Adrenal gland (tissue), 5 donors: ENCODE measurements around the gene LIMK2.

ENCODE experiments used
- POLR2A ChIP-seq, 2 donors: fragments of 450-650 bp; IDR thresholded peaks; one replicate each; pipeline ENCODE4 v1.6.1; 2017; ENCODE audit warnings: antibody characterized with exemption in 2 of 2, mild to moderate bottlenecking in 2 of 2, moderate library complexity in 1 of 2
- TF ChIP-seq, protein P1 (sequence below), 6 experiments: fragments of 450-650 bp in 4 of 6; fragments of 200-600 bp in 2 of 6; sonication (generic) in 1 of 6; IDR thresholded peaks; 1 replicate in 5 of 6; 2 replicates in 1 of 6; pipeline versions ENCODE4 v1.5.1 to v1.8.0; 2016 to 2021; ENCODE audit warnings: antibody characterized with exemption in 6 of 6, mild to moderate bottlenecking in 2 of 6, moderate library complexity in 1 of 6
- donor health status: DM: no; HTN: no; CAD: no.

- TF ChIP-seq, protein P1, sequence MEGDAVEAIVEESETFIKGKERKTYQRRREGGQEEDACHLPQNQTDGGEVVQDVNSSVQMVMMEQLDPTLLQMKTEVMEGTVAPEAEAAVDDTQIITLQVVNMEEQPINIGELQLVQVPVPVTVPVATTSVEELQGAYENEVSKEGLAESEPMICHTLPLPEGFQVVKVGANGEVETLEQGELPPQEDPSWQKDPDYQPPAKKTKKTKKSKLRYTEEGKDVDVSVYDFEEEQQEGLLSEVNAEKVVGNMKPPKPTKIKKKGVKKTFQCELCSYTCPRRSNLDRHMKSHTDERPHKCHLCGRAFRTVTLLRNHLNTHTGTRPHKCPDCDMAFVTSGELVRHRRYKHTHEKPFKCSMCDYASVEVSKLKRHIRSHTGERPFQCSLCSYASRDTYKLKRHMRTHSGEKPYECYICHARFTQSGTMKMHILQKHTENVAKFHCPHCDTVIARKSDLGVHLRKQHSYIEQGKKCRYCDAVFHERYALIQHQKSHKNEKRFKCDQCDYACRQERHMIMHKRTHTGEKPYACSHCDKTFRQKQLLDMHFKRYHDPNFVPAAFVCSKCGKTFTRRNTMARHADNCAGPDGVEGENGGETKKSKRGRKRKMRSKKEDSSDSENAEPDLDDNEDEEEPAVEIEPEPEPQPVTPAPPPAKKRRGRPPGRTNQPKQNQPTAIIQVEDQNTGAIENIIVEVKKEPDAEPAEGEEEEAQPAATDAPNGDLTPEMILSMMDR (IDR thresholded peaks at IDR 0.05), result no peak
- TF ChIP-seq POLR2A (IDR thresholded peaks at IDR 0.05), result no peak
Measured at GRCh38 chr22:31329029-31329428, 116.9 kb downstream of the LIMK2 start.
